Smooth muscle cell (in vitro differentiated cells): ENCODE measurements around the gene USP3. TPM values are rescaled to one million over a fixed set of nuclear protein-coding genes. Genes with fewer than 3 reads are reported as not detected.

Experiments used
- DNase-seq: peaks from one replicate; lab custom pipeline; 2025; ENCODE audit not compliant: unreplicated experiment; lab: John Stamatoyannopoulos, UW
- H2AFZ ChIP-seq: fragments of 200-600 bp; sonication (generic); 2 replicates; pipeline ENCODE4 v1.6.0; 2016; ENCODE audit warnings: antibody characterized with exemption, low read depth, mild to moderate bottlenecking
- H3F3A ChIP-seq: fragments of 200-600 bp; sonication (generic); 2 replicates; pipeline ENCODE4 v1.6.0; 2017; ENCODE audit warnings: antibody characterized with exemption, low read depth
- H3K27ac ChIP-seq: fragments of 200-600 bp; sonication (generic); 2 replicates; pipeline ENCODE4 v1.5.1; 2016; ENCODE audit warnings: low read depth, mild to moderate bottlenecking
- H3K27me3 ChIP-seq: fragments of 200-600 bp; sonication (generic); 2 replicates; pipeline ENCODE4 v1.6.1; 2016; ENCODE audit warnings: low read depth, mild to moderate bottlenecking
- H3K36me3 ChIP-seq: fragments of 200-600 bp; sonication (generic); 2 replicates; pipeline ENCODE4 v1.5.1; 2016; ENCODE audit warnings: low read depth
- H3K4me1 ChIP-seq: fragments of 200-600 bp; sonication (generic); 2 replicates; pipeline ENCODE4 v1.5.1; 2016; ENCODE audit warnings: low read depth
- H3K4me2 ChIP-seq: fragments of 200-600 bp; sonication (generic); 2 replicates; pipeline ENCODE4 v1.6.0; 2016; ENCODE audit warnings: mild to moderate bottlenecking
- H3K4me3 ChIP-seq: fragments of 200-600 bp; sonication (generic); 2 replicates; pipeline ENCODE4 v1.5.1; 2016; ENCODE audit warnings: mild to moderate bottlenecking
- H3K79me2 ChIP-seq: fragments of 200-600 bp; sonication (generic); 2 replicates; pipeline ENCODE4 v1.6.0; 2016; ENCODE audit warnings: low read depth, mild to moderate bottlenecking
- H3K9ac ChIP-seq: fragments of 200-600 bp; sonication (generic); 2 replicates; pipeline ENCODE4 v1.6.0; 2016; ENCODE audit warnings: low read depth
- H3K9me3 ChIP-seq: fragments of 200-600 bp; sonication (generic); replicated peaks from 2 replicates; pipeline ENCODE4 v1.5.1; 2016; ENCODE audit warnings: low read depth
- H4K20me1 ChIP-seq: fragments of 200-600 bp; sonication (generic); 2 replicates; pipeline ENCODE4 v1.6.0; 2016; ENCODE audit warnings: low read depth
- WGBS: methylation state at CpG from one replicate; pipeline ENCODE4 v1.1.7; 2016; ENCODE audit warnings: low lambda C conversion rate; 5-methylcytosine and 5-hydroxymethylcytosine counted together
- polyA plus RNA-seq: library from polyadenylated mRNA; unstranded; fragments of >200 nt; fragmentation: Nextera tagmentation; extraction: Ambion mirVana; gene quantifications from 2 replicates; pipeline ENCODE4 v1.2.1, GENCODE V29; 2016
- total RNA-seq: library from RNA; depleted of rRNA; stranded (reverse); fragments of >200 nt; gene quantifications from 2 replicates; pipeline ENCODE4 v1.2.3, GENCODE V29; 2014
- TF ChIP-seq, protein P1 (sequence below): fragments of 200-600 bp; sonication (generic); IDR thresholded peaks from 2 replicates; pipeline ENCODE4 v1.5.1; 2017; ENCODE audit warnings: borderline replicate concordance, mild to moderate bottlenecking, antibody characterized with exemption; ENCODE audit not compliant: insufficient read depth, poor library complexity, severe bottlenecking

Gene USP3
- total and polyA plus RNA-seq, 2 experiments from 2014 or later, result 17.1 to 26.2 TPM

DNA sequence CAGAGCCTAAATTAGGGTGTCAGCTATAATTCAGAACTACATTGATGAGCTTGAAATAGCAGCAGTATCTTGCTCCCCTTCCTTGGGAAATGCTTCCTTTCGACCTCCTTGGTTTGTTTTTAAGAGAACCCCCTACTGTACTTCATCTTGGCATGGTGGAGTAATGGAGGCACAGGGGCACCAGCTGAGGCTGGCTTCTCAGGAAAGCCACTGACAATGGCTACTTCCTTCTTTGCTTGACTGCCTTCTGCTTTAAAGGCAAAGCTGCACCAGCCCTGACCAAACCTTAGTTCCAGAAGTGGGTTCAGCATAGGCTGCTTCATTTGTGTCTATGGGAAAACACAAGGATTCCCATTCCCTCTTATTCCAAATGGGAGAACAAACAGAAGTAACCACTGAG lies 91.3 kb downstream of the USP3 start:
- TF ChIP-seq, protein P1, sequence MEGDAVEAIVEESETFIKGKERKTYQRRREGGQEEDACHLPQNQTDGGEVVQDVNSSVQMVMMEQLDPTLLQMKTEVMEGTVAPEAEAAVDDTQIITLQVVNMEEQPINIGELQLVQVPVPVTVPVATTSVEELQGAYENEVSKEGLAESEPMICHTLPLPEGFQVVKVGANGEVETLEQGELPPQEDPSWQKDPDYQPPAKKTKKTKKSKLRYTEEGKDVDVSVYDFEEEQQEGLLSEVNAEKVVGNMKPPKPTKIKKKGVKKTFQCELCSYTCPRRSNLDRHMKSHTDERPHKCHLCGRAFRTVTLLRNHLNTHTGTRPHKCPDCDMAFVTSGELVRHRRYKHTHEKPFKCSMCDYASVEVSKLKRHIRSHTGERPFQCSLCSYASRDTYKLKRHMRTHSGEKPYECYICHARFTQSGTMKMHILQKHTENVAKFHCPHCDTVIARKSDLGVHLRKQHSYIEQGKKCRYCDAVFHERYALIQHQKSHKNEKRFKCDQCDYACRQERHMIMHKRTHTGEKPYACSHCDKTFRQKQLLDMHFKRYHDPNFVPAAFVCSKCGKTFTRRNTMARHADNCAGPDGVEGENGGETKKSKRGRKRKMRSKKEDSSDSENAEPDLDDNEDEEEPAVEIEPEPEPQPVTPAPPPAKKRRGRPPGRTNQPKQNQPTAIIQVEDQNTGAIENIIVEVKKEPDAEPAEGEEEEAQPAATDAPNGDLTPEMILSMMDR, result no peak
- no peaks in the 10 kb centered on the region for H3K27me3 ChIP-seq
- H3K27ac ChIP-seq, result no peak overlapping the region
- no peak overlapping the region for H3K9ac ChIP-seq
- no peaks in the 10 kb centered on the region for H4K20me1 ChIP-seq
- H3K9me3 ChIP-seq, result no peaks in the 10 kb centered on the region
- H3K4me2 ChIP-seq, result no peak overlapping the region
- H3F3A ChIP-seq, result no peaks in the 10 kb centered on the region
- no peak overlapping the region for H2AFZ ChIP-seq
- no peaks in the 10 kb centered on the region for H3K36me3 ChIP-seq
- DNase-seq, result no peak
- 96% methylated on average over 1 of the region's 1 CpG for WGBS
- no peaks in the 10 kb centered on the region for H3K79me2 ChIP-seq
- H3K4me1 ChIP-seq, result peaks cover 14% of the 10 kb centered on the region
- H3K4me3 ChIP-seq, result no peak overlapping the region

DNA sequence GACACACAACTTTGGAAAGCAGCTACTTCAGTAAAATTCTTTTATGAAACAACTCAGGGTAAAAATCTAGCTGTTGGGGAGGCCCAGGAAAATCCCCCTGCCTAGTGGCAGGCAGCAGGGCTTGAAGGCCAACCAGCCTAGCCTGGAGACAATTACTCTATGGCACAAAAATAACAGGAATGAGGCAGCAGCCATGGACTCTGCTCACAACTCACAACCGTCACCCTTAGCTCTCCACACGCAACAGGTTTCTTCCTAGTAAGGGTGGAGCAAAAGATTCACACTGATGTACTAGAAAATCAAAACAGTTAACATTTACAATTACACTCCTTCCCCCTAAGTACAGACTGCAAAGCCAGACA lies 92.3 kb downstream of the USP3 start:
- no peaks in the 10 kb centered on the region for H3K9me3 ChIP-seq
- no peak overlapping the region for H3K4me3 ChIP-seq
- no peak overlapping the region for H2AFZ ChIP-seq
- no peak for DNase-seq
- H3F3A ChIP-seq, result peaks cover 1% of the 10 kb centered on the region
- H3K36me3 ChIP-seq, result no peaks in the 10 kb centered on the region
- no peak overlapping the region for H3K4me2 ChIP-seq
- WGBS, result 58% methylated on average over 2 of the region's 2 CpGs
- no peak overlapping the region for H3K9ac ChIP-seq
- no peaks in the 10 kb centered on the region for H4K20me1 ChIP-seq
- H3K4me1 ChIP-seq, result peaks cover 16% of the 10 kb centered on the region
- H3K79me2 ChIP-seq, result no peaks in the 10 kb centered on the region
- H3K27me3 ChIP-seq, result no peaks in the 10 kb centered on the region
- TF ChIP-seq, protein P1, result no peak
- no peak overlapping the region for H3K27ac ChIP-seq

DNA sequence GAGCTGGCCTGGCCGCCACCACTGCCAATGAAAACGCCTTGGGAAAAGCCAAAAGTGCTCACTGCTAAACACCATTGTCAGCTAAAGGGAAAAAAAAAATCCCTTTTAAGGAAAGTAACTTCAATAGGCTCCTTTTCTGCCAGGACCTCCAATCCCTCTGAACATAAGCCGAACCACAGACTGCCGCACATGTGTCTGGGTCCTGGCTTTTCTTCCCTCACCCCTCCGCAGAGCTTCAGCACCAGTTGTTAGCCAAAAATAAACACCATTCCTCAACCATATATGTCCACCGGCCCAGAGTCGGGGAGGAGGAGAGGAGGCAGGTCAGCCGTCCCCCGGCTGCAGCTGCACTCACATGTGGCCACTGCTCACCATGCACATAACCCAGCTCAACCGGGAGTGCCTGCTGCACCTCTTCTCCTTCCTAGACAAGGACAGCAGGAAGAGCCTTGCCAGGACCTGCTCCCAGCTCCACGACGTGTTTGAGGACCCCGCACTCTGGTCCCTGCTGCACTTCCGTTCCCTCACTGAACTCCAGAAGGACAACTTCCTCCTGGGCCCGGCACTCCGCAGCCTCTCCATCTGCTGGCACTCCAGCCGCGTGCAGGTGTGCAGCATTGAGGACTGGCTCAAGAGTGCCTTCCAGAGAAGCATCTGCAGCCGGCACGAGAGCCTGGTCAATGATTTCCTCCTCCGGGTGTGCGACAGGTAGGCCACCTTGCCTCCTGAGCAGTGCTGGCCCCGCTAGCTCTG lies 92.8 kb downstream of the USP3 start, which contains the start of gene FBXL22:
TSS of gene FBXL22 (plus strand) at position 350 of the 753 bp plus-strand sequence. CDS start at position 356, 6 bp downstream.
- Histone ChIP-seq H3K36me3 (no peaks in the 10 kb centered on the region), H3K4me1 (peaks cover 20% of the 10 kb centered on the region), H3K79me2 (no peaks in the 10 kb centered on the region), H4K20me1 (no peaks in the 10 kb centered on the region), H3K27me3 (no peaks in the 10 kb centered on the region), H3K9ac (no peak within 1 kb of the TSS), H2AFZ (no peak within 1 kb of the TSS), H3K4me2 (no peak within 1 kb of the TSS), H3K4me3 (no peak within 1 kb of the TSS), H3F3A (peaks cover 4% of the 10 kb centered on the region), H3K9me3 (no peaks in the 10 kb centered on the region), H3K27ac (no peak within 1 kb of the TSS)
- DNase-seq, result no peak
- TF ChIP-seq, protein P1, result no peak
- WGBS, result 81% methylated on average over 23 of the region's 23 CpGs

DNA sequence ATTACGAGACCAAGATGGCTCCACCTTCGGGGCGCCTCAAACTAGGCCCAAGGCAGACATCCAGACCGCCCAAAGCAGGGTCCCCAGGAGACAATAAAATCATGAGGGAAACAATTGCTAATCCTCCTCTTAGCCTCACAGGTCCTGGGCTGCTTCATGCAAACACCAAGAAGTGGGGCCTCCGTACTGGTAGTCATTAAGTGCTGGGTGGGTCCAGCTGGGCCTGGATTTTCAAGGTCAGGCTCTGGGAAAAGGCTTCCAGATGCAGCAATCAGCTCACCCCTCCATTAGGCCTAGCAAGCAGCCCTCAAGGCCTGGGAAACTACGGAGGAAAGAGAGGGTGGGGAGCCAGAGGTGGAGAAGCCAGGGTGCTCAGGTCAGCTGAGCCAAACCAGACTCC lies 93.4 kb downstream of the USP3 start:
- no peak for DNase-seq
- Histone ChIP-seq H3K27ac (no peak overlapping the region), H4K20me1 (peaks cover 2% of the 10 kb centered on the region), H3K79me2 (no peaks in the 10 kb centered on the region), H3F3A (peaks cover 4% of the 10 kb centered on the region), H3K27me3 (peaks cover 2% of the 10 kb centered on the region), H3K4me3 (no peak overlapping the region), H3K36me3 (no peaks in the 10 kb centered on the region), H3K9ac (no peak overlapping the region), H3K4me2 (no peak overlapping the region), H2AFZ (no peak overlapping the region), H3K9me3 (no peaks in the 10 kb centered on the region), H3K4me1 (peaks cover 20% of the 10 kb centered on the region)
- WGBS, result 86% methylated on average over 6 of the region's 6 CpGs
- TF ChIP-seq, protein P1, result no peak
